ENCODE measurements around the gene KRT85. TPM values are rescaled to one million over a fixed set of nuclear protein-coding genes. Genes with fewer than 3 reads are reported as not detected.

The KRT85 gene
- total RNA-seq, 1 donor from 2014 or later = not detected

GRCh38 chr12:52392465-52393007 is 25.3 kb upstream of the KRT85 start:
- peak; percentile 78 for DNase-seq (ENCODE audit: low read depth)
- peak; percentile 52 for FAIRE-seq
- H3K36me3 ChIP-seq (ENCODE audit: control insufficient read depth, insufficient read depth, low read length) = no peaks in the 10 kb centered on the region

GRCh38 chr12:52391618-52392002 is 24.3 kb upstream of the KRT85 start:
- FAIRE-seq (no peak), DNase-seq (ENCODE audit: low read depth) (peak; percentile 46)
- Histone ChIP-seq H3K4me3 (ENCODE audit: low read depth, low read length) (no peak overlapping the region), H3K27me3 (ENCODE audit: control insufficient read depth, insufficient read depth, low read length) (no peaks in the 10 kb centered on the region), H3K36me3 (ENCODE audit: control insufficient read depth, insufficient read depth, low read length) (no peaks in the 10 kb centered on the region)
- TF ChIP-seq CTCF (IDR thresholded peaks at IDR 0.05; ENCODE audit: insufficient read depth, low read length, severe bottlenecking) = no peak

More at GRCh38 chr12:52392465-52393007, 25.3 kb upstream of the KRT85 start:
- no peaks in the 10 kb centered on the region for H3K27me3 ChIP-seq (ENCODE audit: control insufficient read depth, insufficient read depth, low read length)
- TF ChIP-seq CTCF (IDR thresholded peaks at IDR 0.05; ENCODE audit: insufficient read depth, low read length, severe bottlenecking) = no peak
- no peak overlapping the region for H3K4me3 ChIP-seq (ENCODE audit: low read depth, low read length)

GRCh38 chr12:52390739-52391617 is 23.7 kb upstream of the KRT85 start:
- no peaks in the 10 kb centered on the region for H3K36me3 ChIP-seq (ENCODE audit: control insufficient read depth, insufficient read depth, low read length)
- DNase-seq (ENCODE audit: low read depth) (peak; percentile 47), FAIRE-seq (peak; percentile 47)
- peak; percentile 85 for TF ChIP-seq CTCF (IDR thresholded peaks at IDR 0.05; ENCODE audit: insufficient read depth, low read length, severe bottlenecking)
- H3K27me3 ChIP-seq (ENCODE audit: control insufficient read depth, insufficient read depth, low read length) = no peaks in the 10 kb centered on the region
- H3K4me3 ChIP-seq (ENCODE audit: low read depth, low read length) = no peak overlapping the region

- H3K36me3 ChIP-seq (ENCODE audit: control insufficient read depth, insufficient read depth, low read length) = no peaks in the 10 kb centered on the region
- DNase-seq (ENCODE audit: low read depth) (peak; percentile 75), FAIRE-seq (peak; percentile 86)
- no peak overlapping the region for H3K4me3 ChIP-seq (ENCODE audit: low read depth, low read length)
- H3K27me3 ChIP-seq (ENCODE audit: control insufficient read depth, insufficient read depth, low read length) = no peaks in the 10 kb centered on the region
- TF ChIP-seq CTCF (IDR thresholded peaks at IDR 0.05; ENCODE audit: insufficient read depth, low read length, severe bottlenecking) = no peak
Measured at GRCh38 chr12:52389313-52390207, 22.3 kb upstream of the KRT85 start.

GRCh38 chr12:52387859-52388258 is 20.6 kb upstream of the KRT85 start:
- Histone ChIP-seq H3K36me3 (ENCODE audit: control insufficient read depth, insufficient read depth, low read length) (no peaks in the 10 kb centered on the region), H3K4me3 (ENCODE audit: low read depth, low read length) (no peak overlapping the region), H3K27me3 (ENCODE audit: control insufficient read depth, insufficient read depth, low read length) (no peaks in the 10 kb centered on the region)
- TF ChIP-seq CTCF (IDR thresholded peaks at IDR 0.05; ENCODE audit: insufficient read depth, low read length, severe bottlenecking) = no peak
- DNase-seq (ENCODE audit: low read depth) = peak; percentile 77
- no peak for FAIRE-seq

All from bronchial epithelial cell (primary cell).